ENCODE results near the gene CPPED1.
"Not testable (repeated sequence)": the region's sequence is repeated elsewhere in the genome, so short reads cannot be mapped to it uniquely, and the experiment has no call there.

The CPPED1 gene

DNA sequence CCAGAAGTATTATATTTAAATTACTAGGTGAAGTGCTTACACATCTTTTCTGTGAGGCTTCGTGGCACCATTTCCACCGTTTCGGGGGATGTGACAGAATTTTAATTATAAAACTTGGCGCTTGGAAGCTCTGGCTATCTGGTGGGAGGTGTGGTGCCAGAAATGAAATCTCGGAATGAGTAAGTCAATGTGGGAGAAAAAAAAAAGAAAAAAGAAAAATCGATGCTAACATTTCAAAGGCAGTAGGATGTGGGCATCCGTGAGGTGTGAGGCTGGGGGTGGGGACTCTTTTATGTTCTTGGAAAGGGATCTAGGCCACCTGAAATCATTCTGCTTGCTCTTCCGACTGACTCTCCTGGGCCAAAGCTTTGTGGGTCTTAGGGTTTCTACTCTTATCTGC, 21.9 kb downstream of the CPPED1 start:
- no peaks in the 10 kb centered on the region for H3K27me3 ChIP-seq (ENCODE audit: control insufficient read depth, insufficient read depth, low read length)
- no peaks in the 10 kb centered on the region for H3K9me3 ChIP-seq (ENCODE audit: control insufficient read depth, low read length)
- H3K4me1 ChIP-seq (ENCODE audit: control insufficient read depth, insufficient read depth, low read length), result no peaks in the 10 kb centered on the region
- no peak overlapping the region for H3K4me3 ChIP-seq (ENCODE audit: low read length)
- peaks cover 4% of the 10 kb centered on the region for H3K36me3 ChIP-seq (ENCODE audit: control insufficient read depth, insufficient read depth, low read length)
- no peak overlapping the region for H3K9ac ChIP-seq (ENCODE audit: low read length)

DNA sequence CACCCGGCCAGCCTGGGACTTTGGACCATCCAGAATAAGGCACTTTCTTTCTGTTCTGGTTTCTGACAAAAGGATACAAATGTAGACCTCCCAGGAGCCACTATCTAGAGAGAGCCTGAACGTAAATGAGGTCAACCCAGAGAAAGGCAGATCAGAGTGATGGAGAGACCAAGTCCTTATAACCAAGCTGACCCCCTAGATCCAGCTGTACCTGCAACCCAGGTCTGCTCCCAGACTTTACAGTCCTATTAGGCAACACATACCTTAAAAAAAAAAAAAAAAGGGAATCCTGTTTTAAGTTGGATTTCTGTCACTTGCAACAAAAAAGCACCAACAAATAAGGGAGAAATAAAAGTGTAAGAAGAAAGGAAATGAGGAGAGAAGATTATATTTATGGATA, 23.2 kb downstream of the CPPED1 start:
- peaks cover 4% of the 10 kb centered on the region for H3K36me3 ChIP-seq (ENCODE audit: control insufficient read depth, insufficient read depth, low read length)
- H3K4me3 ChIP-seq (ENCODE audit: low read length), result no peak overlapping the region
- no peaks in the 10 kb centered on the region for H3K27me3 ChIP-seq (ENCODE audit: control insufficient read depth, insufficient read depth, low read length)
- no peaks in the 10 kb centered on the region for H3K9me3 ChIP-seq (ENCODE audit: control insufficient read depth, low read length)
- H3K9ac ChIP-seq (ENCODE audit: low read length), result no peak overlapping the region
- H3K4me1 ChIP-seq (ENCODE audit: control insufficient read depth, insufficient read depth, low read length), result no peaks in the 10 kb centered on the region

DNA sequence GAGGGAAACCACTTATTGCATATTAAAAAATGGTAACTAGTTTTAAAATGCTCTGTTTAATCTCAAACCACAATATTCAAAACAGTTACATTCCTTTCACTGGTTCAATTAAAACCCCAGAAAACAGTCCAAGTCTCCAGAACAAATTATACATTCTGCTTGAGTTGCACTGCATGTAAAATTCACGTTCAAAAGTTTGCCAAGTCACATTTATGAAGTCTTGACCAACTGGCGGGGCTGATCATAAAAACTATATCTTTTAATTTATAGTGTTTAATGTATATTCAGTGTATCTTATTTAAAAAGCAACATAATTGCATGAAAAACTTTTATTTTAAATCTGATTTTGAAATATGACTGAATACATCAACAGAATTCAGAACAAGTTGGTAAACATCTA, 25.0 kb downstream of the CPPED1 start:
- Histone ChIP-seq H3K4me1 (ENCODE audit: control insufficient read depth, insufficient read depth, low read length) (no peaks in the 10 kb centered on the region), H3K9ac (ENCODE audit: low read length) (no peak overlapping the region), H3K36me3 (ENCODE audit: control insufficient read depth, insufficient read depth, low read length) (peaks cover 4% of the 10 kb centered on the region), H3K4me3 (ENCODE audit: low read length) (no peak overlapping the region), H3K9me3 (ENCODE audit: control insufficient read depth, low read length) (no peaks in the 10 kb centered on the region), H3K27me3 (ENCODE audit: control insufficient read depth, insufficient read depth, low read length) (no peaks in the 10 kb centered on the region)

DNA sequence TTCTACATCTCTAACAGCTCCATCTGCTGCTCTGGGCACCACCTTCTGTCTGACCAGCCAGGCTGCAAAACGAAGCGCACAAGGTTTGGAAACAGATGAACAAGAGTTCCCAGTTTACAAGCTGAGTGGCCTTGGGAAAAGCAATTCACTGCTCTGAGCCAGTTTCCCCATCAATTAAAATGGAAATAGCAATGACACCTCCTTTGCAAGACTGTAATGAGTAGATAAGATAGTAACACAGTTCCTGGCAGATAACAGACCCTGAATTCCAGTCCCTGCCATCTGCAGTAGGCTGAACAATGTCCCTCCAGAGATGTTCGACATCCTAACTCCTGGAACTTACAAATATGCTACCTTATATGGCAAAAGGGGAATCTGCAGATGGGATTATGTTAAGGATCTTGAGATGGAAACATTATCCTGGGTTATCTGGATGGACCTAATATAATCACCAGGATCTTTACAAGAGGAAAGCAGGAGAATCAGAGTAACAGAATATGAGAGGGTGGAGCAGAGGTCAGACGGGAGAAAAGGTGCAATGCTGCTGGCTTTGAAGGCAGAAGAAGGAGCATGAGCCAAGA, 27.9 kb downstream of the CPPED1 start:
- no peaks in the 10 kb centered on the region for H3K9me3 ChIP-seq (ENCODE audit: control insufficient read depth, low read length)
- H3K27me3 ChIP-seq (ENCODE audit: control insufficient read depth, insufficient read depth, low read length), result no peaks in the 10 kb centered on the region
- H3K9ac ChIP-seq (ENCODE audit: low read length), result no peak overlapping the region
- peaks cover 4% of the 10 kb centered on the region for H3K36me3 ChIP-seq (ENCODE audit: control insufficient read depth, insufficient read depth, low read length)
- H3K4me3 ChIP-seq (ENCODE audit: low read length), result no peak overlapping the region
- H3K4me1 ChIP-seq (ENCODE audit: control insufficient read depth, insufficient read depth, low read length), result no peaks in the 10 kb centered on the region

DNA sequence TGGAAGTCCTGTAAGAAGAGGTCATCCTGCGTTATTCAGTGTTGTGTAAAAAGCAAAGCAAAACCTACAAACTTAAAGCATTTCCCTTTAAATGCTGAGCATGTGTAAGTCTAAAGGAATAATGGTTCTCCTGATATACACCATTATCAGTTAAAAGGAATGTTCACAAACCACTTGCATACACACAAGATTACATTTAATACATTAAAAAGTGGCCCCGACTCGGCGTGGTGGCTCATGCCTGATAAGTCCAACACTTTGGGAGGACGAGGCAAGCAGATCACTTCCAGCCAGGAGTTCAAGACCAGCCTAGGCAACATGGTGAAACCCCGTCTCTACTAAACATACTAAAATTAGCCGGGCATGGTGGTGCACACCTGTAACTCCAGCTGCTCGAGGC, 30.5 kb downstream of the CPPED1 start:
- H3K4me3 ChIP-seq (ENCODE audit: low read length), result no peak overlapping the region
- no peak overlapping the region for H3K9ac ChIP-seq (ENCODE audit: low read length)
- H3K9me3 ChIP-seq (ENCODE audit: control insufficient read depth, low read length), result no peaks in the 10 kb centered on the region
- no peaks in the 10 kb centered on the region for H3K4me1 ChIP-seq (ENCODE audit: control insufficient read depth, insufficient read depth, low read length)
- H3K27me3 ChIP-seq (ENCODE audit: control insufficient read depth, insufficient read depth, low read length), result no peaks in the 10 kb centered on the region
- H3K36me3 ChIP-seq (ENCODE audit: control insufficient read depth, insufficient read depth, low read length), result no peaks in the 10 kb centered on the region

DNA sequence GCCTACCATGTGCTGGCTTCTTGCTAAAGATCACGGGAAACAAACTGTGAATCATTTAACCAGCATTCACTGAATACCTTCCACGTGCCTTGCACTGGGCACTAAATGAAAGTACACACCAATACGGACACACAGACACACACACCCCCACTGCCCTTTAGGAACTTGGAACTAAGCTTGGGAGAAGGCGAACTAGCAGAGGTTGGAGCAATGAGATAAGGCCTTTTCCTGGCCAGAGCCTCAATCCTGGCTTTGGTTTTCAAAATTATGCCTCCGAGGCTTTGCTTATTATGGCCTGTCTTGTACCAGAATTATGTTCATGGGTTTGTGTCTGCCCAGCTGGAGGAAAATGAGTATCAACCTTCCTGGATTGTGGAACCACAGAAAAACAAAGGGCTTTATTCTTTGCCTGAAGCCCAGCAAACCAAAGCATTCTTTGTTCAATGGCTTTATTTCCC, 32.3 kb downstream of the CPPED1 start:
- no peak overlapping the region for H3K9ac ChIP-seq (ENCODE audit: low read length)

DNA sequence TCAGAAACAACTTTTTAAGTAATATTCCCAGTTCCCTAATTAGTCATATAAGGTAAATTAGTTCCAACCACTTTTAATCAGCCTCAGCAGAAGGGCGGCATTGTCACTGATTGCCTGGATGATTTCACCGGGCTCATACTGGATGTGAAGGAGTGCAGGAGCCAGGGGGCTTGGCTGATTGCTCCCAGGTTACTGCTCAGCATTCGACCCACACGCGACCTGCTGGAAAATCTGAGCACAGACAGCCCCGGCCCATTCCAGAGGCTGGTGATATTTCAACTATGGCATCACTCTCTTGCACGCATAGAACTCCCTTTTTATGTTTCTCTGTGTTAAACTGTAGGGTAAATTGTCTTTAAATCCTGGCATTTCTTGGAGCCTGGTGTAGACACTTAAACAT, 34.2 kb downstream of the CPPED1 start:
- Histone ChIP-seq H3K9ac (ENCODE audit: low read length) (no peak overlapping the region), H3K36me3 (ENCODE audit: control insufficient read depth, insufficient read depth, low read length) (no peaks in the 10 kb centered on the region), H3K27me3 (ENCODE audit: control insufficient read depth, insufficient read depth, low read length) (no peaks in the 10 kb centered on the region), H3K9me3 (ENCODE audit: control insufficient read depth, low read length) (no peaks in the 10 kb centered on the region), H3K4me1 (ENCODE audit: control insufficient read depth, insufficient read depth, low read length) (no peaks in the 10 kb centered on the region), H3K4me3 (ENCODE audit: low read length) (no peak overlapping the region)

More for the DNA sequence above, 32.3 kb downstream of the CPPED1 start:
- Histone ChIP-seq H3K36me3 (ENCODE audit: control insufficient read depth, insufficient read depth, low read length) (no peaks in the 10 kb centered on the region), H3K9me3 (ENCODE audit: control insufficient read depth, low read length) (no peaks in the 10 kb centered on the region), H3K4me3 (ENCODE audit: low read length) (no peak overlapping the region), H3K27me3 (ENCODE audit: control insufficient read depth, insufficient read depth, low read length) (no peaks in the 10 kb centered on the region), H3K4me1 (ENCODE audit: control insufficient read depth, insufficient read depth, low read length) (no peaks in the 10 kb centered on the region)

DNA sequence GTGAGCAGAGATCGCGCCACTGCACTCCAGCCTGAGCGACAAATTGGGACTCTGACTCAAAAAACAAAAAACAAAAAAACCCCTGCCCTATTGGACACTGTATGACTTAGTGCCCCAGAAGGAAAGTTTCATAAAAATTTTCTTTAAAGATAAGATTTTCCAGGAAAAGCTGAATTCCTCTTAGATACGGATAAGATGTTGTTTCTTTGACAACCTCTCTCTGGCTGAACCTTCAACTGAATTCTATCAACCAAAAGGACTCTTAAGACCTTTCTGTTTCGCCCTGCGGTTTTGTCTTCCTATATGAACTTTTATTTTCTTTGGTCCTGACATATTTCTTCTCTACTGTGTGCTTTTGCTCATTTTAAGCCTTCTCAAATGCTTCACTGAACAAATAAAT, 35.8 kb downstream of the CPPED1 start:
- Histone ChIP-seq H3K36me3 (ENCODE audit: control insufficient read depth, insufficient read depth, low read length) (no peaks in the 10 kb centered on the region), H3K9ac (ENCODE audit: low read length) (no peak overlapping the region), H3K4me1 (ENCODE audit: control insufficient read depth, insufficient read depth, low read length) (no peaks in the 10 kb centered on the region), H3K27me3 (ENCODE audit: control insufficient read depth, insufficient read depth, low read length) (no peaks in the 10 kb centered on the region), H3K9me3 (ENCODE audit: control insufficient read depth, low read length) (no peaks in the 10 kb centered on the region), H3K4me3 (ENCODE audit: low read length) (no peak overlapping the region)

DNA sequence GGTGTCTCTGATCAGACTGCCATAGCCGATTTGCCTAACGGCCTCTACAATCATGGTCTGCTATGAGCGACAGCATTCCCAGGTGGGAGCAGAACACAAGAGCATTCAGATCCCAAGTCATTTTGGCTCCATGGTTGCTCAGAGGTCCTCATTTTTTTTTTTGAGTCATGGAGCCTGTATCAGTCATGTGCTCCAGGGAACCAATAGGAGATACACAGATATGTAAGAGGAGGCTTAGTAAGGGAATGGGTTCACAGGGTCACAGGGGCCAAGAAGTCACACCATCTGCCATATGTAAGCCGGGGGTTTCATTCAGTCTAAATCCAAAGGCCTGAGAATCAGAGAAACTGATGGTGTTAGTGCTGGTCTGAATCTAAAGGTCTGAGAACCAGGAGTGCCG, 36.8 kb downstream of the CPPED1 start:
- Histone ChIP-seq H3K9me3 (ENCODE audit: control insufficient read depth, low read length) (no peaks in the 10 kb centered on the region), H3K4me1 (ENCODE audit: control insufficient read depth, insufficient read depth, low read length) (no peaks in the 10 kb centered on the region), H3K9ac (ENCODE audit: low read length) (no peak overlapping the region), H3K4me3 (ENCODE audit: low read length) (no peak overlapping the region), H3K27me3 (ENCODE audit: control insufficient read depth, insufficient read depth, low read length) (no peaks in the 10 kb centered on the region), H3K36me3 (ENCODE audit: control insufficient read depth, insufficient read depth, low read length) (no peaks in the 10 kb centered on the region)

DNA sequence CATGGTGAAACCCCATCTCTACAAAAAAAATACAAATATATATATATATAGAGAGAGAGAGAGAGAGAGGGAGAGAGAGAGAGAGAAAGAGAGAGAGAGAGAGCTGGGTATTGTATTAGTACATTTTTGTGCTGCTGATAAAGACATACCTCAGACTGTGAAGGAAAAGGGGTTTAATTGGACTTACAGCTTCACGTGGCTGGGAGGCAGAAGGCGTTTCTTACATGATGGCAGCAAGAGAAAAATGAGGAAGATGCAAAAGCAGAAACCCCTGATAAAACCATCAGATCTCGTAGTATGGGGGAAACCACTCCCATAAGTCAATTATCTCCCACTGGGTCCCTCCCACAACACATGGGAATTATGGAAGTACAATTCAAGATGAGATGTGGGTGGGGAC, 37.5 kb downstream of the CPPED1 start:
- not testable (repeated sequence) for H3K27me3 ChIP-seq (ENCODE audit: control insufficient read depth, insufficient read depth, low read length); H3K4me1 ChIP-seq (ENCODE audit: control insufficient read depth, insufficient read depth, low read length); H3K4me3 ChIP-seq (ENCODE audit: low read length); H3K36me3 ChIP-seq (ENCODE audit: control insufficient read depth, insufficient read depth, low read length); H3K9me3 ChIP-seq (ENCODE audit: control insufficient read depth, low read length); H3K9ac ChIP-seq (ENCODE audit: low read length)

DNA sequence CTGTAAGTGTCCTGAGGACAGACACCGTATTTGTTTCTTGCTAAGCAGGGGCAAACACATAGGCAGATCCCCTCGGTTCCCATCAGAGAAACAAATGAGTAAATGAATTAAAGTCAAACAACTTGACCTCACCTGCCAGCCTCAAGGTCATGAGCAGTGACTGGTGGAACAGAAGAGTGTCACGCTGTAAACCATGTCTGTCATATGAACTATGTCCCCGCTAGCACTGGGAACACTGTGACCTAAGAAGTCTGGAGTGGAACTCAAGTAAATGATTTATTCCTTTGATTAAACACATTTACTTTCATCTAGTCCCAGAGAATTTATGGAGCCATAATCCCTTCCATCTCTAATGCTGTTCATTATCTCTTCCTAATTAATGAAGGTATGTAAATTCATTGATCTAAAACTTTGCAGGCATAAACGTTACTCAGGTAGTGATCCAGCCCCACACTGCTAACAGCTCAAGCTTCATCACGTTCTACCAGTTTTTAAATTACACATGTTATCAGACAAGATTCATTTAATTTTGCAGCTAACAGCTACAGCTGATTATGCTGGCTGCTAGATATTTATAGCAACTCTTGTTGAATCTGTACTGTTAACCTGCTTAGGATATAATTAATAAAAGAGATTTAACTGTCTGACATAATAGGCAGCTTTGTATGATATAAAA, 38.7 kb downstream of the CPPED1 start:
- Histone ChIP-seq H3K9ac (ENCODE audit: low read length) (no peak overlapping the region), H3K27me3 (ENCODE audit: control insufficient read depth, insufficient read depth, low read length) (no peaks in the 10 kb centered on the region), H3K4me3 (ENCODE audit: low read length) (no peak overlapping the region), H3K9me3 (ENCODE audit: control insufficient read depth, low read length) (no peaks in the 10 kb centered on the region), H3K36me3 (ENCODE audit: control insufficient read depth, insufficient read depth, low read length) (no peaks in the 10 kb centered on the region), H3K4me1 (ENCODE audit: control insufficient read depth, insufficient read depth, low read length) (no peaks in the 10 kb centered on the region)

DNA sequence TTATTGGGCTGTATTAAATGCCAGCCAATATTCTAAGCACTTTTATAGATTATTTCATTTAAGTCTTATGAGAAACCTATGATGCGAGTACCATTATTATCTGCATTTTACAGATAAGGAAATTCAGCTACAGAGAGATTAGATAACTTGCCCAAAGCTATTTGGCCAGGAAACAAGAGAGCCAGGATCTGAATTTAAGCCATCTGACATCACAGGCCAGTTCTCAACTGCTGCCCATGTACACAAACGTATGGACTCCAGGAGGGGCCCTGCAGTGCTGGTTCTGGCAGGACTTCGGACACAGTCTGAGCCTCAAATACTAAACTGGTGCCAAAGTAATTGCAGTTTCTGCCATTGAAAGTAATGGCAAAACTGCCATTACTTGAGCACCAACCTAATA, 40.2 kb downstream of the CPPED1 start:
- Histone ChIP-seq H3K36me3 (ENCODE audit: control insufficient read depth, insufficient read depth, low read length) (no peaks in the 10 kb centered on the region), H3K4me1 (ENCODE audit: control insufficient read depth, insufficient read depth, low read length) (no peaks in the 10 kb centered on the region), H3K9ac (ENCODE audit: low read length) (no peak overlapping the region), H3K4me3 (ENCODE audit: low read length) (no peak overlapping the region), H3K9me3 (ENCODE audit: control insufficient read depth, low read length) (no peaks in the 10 kb centered on the region), H3K27me3 (ENCODE audit: control insufficient read depth, insufficient read depth, low read length) (no peaks in the 10 kb centered on the region)
